SK-N-SH treated with all-trans-retinoic acid at 6 μM for 48 hours (cell line): ENCODE measurements around the gene CALML3.

Experiments
- ATAC-seq: fragments of 200-7000 bp; cut with Tn5 transposase; 3 replicates; pipeline ENCODE4 v1.9.1; 2020; ENCODE audit warnings: mild to moderate bottlenecking, moderate library complexity
- ARNTL ChIP-seq: fragments of 450-650 bp; formaldehyde crosslinking; IDR thresholded peaks from 2 replicates; pipeline ENCODE4 v1.5.0; 2020; ENCODE audit warnings: low read depth, mild to moderate bottlenecking, moderate library complexity, borderline replicate concordance
- BACH2 ChIP-seq: fragments of 250-450 bp; sonication (Bioruptor Pico); IDR thresholded peaks from 2 replicates; pipeline ENCODE4 v1.9.0; 2021; ENCODE audit warnings: mild to moderate bottlenecking, borderline replicate concordance
- CREB5 ChIP-seq: fragments of 250-450 bp; sonication (Bioruptor Pico); IDR thresholded peaks from 2 replicates; pipeline ENCODE4 v1.5.1; 2020; ENCODE audit warnings: low read depth, mild to moderate bottlenecking, moderate library complexity
- CSDC2 ChIP-seq: fragments of 250-450 bp; sonication (Bioruptor Pico); IDR thresholded peaks from 2 replicates; pipeline ENCODE4 v1.5.0; 2020; ENCODE audit warnings: mild to moderate bottlenecking, moderate library complexity
- ESRRG ChIP-seq: fragments of 250-450 bp; sonication (Bioruptor Pico); IDR thresholded peaks from 2 replicates; pipeline ENCODE4 v1.6.1; 2021; ENCODE audit warnings: mild to moderate bottlenecking
- GLIS3 ChIP-seq: fragments of 250-450 bp; sonication (Bioruptor Pico); IDR thresholded peaks from 2 replicates; pipeline ENCODE4 v1.5.0; 2020; ENCODE audit warnings: mild to moderate bottlenecking, moderate library complexity
- ISL1 ChIP-seq: fragments of 250-450 bp; sonication (Bioruptor Pico); IDR thresholded peaks from 2 replicates; pipeline ENCODE4 v2.1.2; 2022; ENCODE audit warnings: mild to moderate bottlenecking, moderate library complexity
- OSR1 ChIP-seq: fragments of 250-450 bp; sonication (Bioruptor Pico); IDR thresholded peaks from 2 replicates; pipeline ENCODE4 v1.8.0; 2022; ENCODE audit warnings: moderate library complexity, mild to moderate bottlenecking, inconsistent platforms
- PATZ1 ChIP-seq: fragments of 250-450 bp; sonication (Bioruptor Pico); IDR thresholded peaks from 2 replicates; pipeline ENCODE4 v1.8.0; 2020; ENCODE audit warnings: mild to moderate bottlenecking, moderate library complexity, borderline replicate concordance
- POU6F1 ChIP-seq: fragments of 250-450 bp; sonication (Bioruptor Pico); IDR thresholded peaks from 2 replicates; pipeline ENCODE4 v1.8.0; 2021; ENCODE audit warnings: low read depth, mild to moderate bottlenecking, moderate library complexity, borderline replicate concordance
- PPARA ChIP-seq: fragments of 250-450 bp; sonication (Bioruptor Pico); IDR thresholded peaks from 2 replicates; pipeline ENCODE4 v1.5.0; 2020; ENCODE audit warnings: mild to moderate bottlenecking, borderline replicate concordance
- RARB ChIP-seq: fragments of 250-450 bp; sonication (Bioruptor Pico); IDR thresholded peaks from 2 replicates; pipeline ENCODE4 v1.8.0; 2021; ENCODE audit warnings: mild to moderate bottlenecking, moderate library complexity
- SNAI2 ChIP-seq: fragments of 250-450 bp; sonication (Bioruptor Pico); IDR thresholded peaks from 2 replicates; pipeline ENCODE4 v1.5.0; 2020; ENCODE audit warnings: mild to moderate bottlenecking, moderate library complexity
- TCF4 ChIP-seq: fragments of 250-450 bp; sonication (Bioruptor Pico); IDR thresholded peaks from 2 replicates; pipeline ENCODE4 v1.8.0; 2021; ENCODE audit warnings: mild to moderate bottlenecking, moderate library complexity, borderline replicate concordance
- TOX ChIP-seq: fragments of 250-450 bp; sonication (Bioruptor Pico); IDR thresholded peaks from 2 replicates; pipeline ENCODE4 v1.8.0; 2021; ENCODE audit warnings: mild to moderate bottlenecking, moderate library complexity, borderline replicate concordance
- TSHZ2 ChIP-seq: fragments of 250-450 bp; sonication (Bioruptor Pico); IDR thresholded peaks from 2 replicates; pipeline ENCODE4 v1.5.0; 2020; ENCODE audit warnings: mild to moderate bottlenecking, moderate library complexity
- ZC3H10 ChIP-seq: fragments of 250-450 bp; sonication (Bioruptor Pico); IDR thresholded peaks from 2 replicates; pipeline ENCODE4 v1.5.1; 2021; ENCODE audit warnings: mild to moderate bottlenecking, moderate library complexity
- ZFP3 ChIP-seq: fragments of 250-450 bp; sonication (Bioruptor Pico); IDR thresholded peaks from 2 replicates; pipeline ENCODE4 v1.5.0; 2020; ENCODE audit warnings: mild to moderate bottlenecking, moderate library complexity
- ZFP30 ChIP-seq: fragments of 450-650 bp; formaldehyde crosslinking; IDR thresholded peaks from 2 replicates; pipeline ENCODE4 v1.5.0; 2022; ENCODE audit warnings: mild to moderate bottlenecking, moderate library complexity
- ZNF565 ChIP-seq: fragments of 450-650 bp; formaldehyde crosslinking; conservative IDR thresholded peaks from 2 replicates; pipeline ENCODE4 v1.5.0; 2020; ENCODE audit warnings: low read depth, mild to moderate bottlenecking, moderate library complexity
- ZNF70 ChIP-seq: fragments of 450-650 bp; formaldehyde crosslinking; IDR thresholded peaks from 2 replicates; pipeline ENCODE4 v1.5.0; 2020; ENCODE audit warnings: mild to moderate bottlenecking, moderate library complexity
- ZNF8 ChIP-seq: fragments of 450-650 bp; formaldehyde crosslinking; IDR thresholded peaks from 2 replicates; pipeline ENCODE4 v1.5.0; 2020; ENCODE audit warnings: mild to moderate bottlenecking, moderate library complexity

The CALML3 gene

GRCh38 chr10:5573319-5573950, 48.7 kb downstream of the CALML3 start (continued):
- TF ChIP-seq TSHZ2 (CRISPR knock-in tag) (no peak), POU6F1 (CRISPR knock-in tag) (no peak)

GRCh38 chr10:5573968-5574641, 49.3 kb downstream of the CALML3 start:
- TF ChIP-seq GLIS3 (CRISPR knock-in tag) = no peak
- TF ChIP-seq CREB5 (CRISPR knock-in tag) = no peak
- peak; percentile 41; the same call in 1 of the 2 replicates for TF ChIP-seq TCF4 (CRISPR knock-in tag)
- TF ChIP-seq BACH2 (CRISPR knock-in tag) = no peak
- no peak for TF ChIP-seq PPARA (CRISPR knock-in tag)
- TF ChIP-seq RARB (CRISPR knock-in tag) = no peak
- no peak for TF ChIP-seq ISL1 (CRISPR knock-in tag)
- no peak for TF ChIP-seq OSR1 (CRISPR knock-in tag)
- TF ChIP-seq TSHZ2 (CRISPR knock-in tag) = 0 out of 2 replicates have a peak, but pooled peaks have one; percentile 28
- no peak for TF ChIP-seq ESRRG (CRISPR knock-in tag)
- no peak for TF ChIP-seq ZFP3
- no peak for TF ChIP-seq ZC3H10 (CRISPR knock-in tag)
- TF ChIP-seq PATZ1 = no peak
- no peak for TF ChIP-seq TOX
- TF ChIP-seq ZNF70 (CRISPR knock-in tag) = no peak
- no peak for TF ChIP-seq SNAI2
- TF ChIP-seq ZFP30 (CRISPR knock-in tag) = no peak
- ATAC-seq = peak; percentile 61

- no peak for ATAC-seq
- TF ChIP-seq RARB (CRISPR knock-in tag) = no peak
- TF ChIP-seq BACH2 (CRISPR knock-in tag) = no peak
- no peak for TF ChIP-seq ESRRG (CRISPR knock-in tag)
- no peak for TF ChIP-seq ZNF565
- TF ChIP-seq ZNF8 (CRISPR knock-in tag) = no peak
- no peak for TF ChIP-seq ZFP30 (CRISPR knock-in tag)
- no peak for TF ChIP-seq OSR1 (CRISPR knock-in tag)
- no peak for TF ChIP-seq GLIS3 (CRISPR knock-in tag)
- TF ChIP-seq TCF4 (CRISPR knock-in tag) = no peak
- no peak for TF ChIP-seq CSDC2
- no peak for TF ChIP-seq SNAI2
- TF ChIP-seq ZFP3 = no peak
- TF ChIP-seq TOX = no peak
- no peak for TF ChIP-seq ARNTL
- no peak for TF ChIP-seq TSHZ2 (CRISPR knock-in tag)
- TF ChIP-seq PPARA (CRISPR knock-in tag) = no peak
Measured at GRCh38 chr10:5574642-5575131, 49.9 kb downstream of the CALML3 start.
